H1 (cell line): ENCODE results near the gene SZT2. TPM values are rescaled to one million over a fixed set of nuclear protein-coding genes. Genes with fewer than 3 reads are reported as not detected.

Experiments
- CTCF ChIA-PET: fragments of 300-600 bp; sonication (Branson Sonifier 250); formaldehyde crosslinking; loops from one replicate; lab custom pipeline; 2021; ENCODE audit not compliant: partially characterized antibody; lab: Charles Lee
- POLR2A ChIA-PET: fragments of 300-600 bp; sonication (Branson Sonifier 250); formaldehyde crosslinking; loops from one replicate; lab custom pipeline; 2021; ENCODE audit warnings: inconsistent platforms; ENCODE audit not compliant: partially characterized antibody; lab: Charles Lee
- DNase-seq, 2 experiments: peaks; one replicate each; pipeline versions ENCODE4 v3.0.0 to v3.0.0-alpha.2; 2010 to 2022; ENCODE audit warnings: low spot score in 2 of 2, low read depth in 1 of 2, mixed read lengths in 1 of 2
- FAIRE-seq: peaks from 2 replicates; lab custom pipeline; 2011; peaks lifted over from hg19 to GRCh38; lab: Jason Lieb, UNC
- H2AFZ ChIP-seq: 2 replicates; pipeline ENCODE4 v1.8.1; 2012; ENCODE audit warnings: low read length, inconsistent platforms
- H2AK5ac ChIP-seq: 2 replicates; pipeline ENCODE4 v1.6.1; 2013; ENCODE audit warnings: low read depth, low read length
- H2BK120ac ChIP-seq: replicated peaks from 2 replicates; pipeline ENCODE3; 2013; ENCODE audit warnings: low read depth, low read length, inconsistent platforms
- H2BK12ac ChIP-seq: 2 replicates; pipeline ENCODE4 v1.6.1; 2013; ENCODE audit warnings: low read depth, low read length
- H2BK15ac ChIP-seq: 2 replicates; pipeline ENCODE4 v1.6.1; 2013; ENCODE audit warnings: low read length
- H2BK20ac ChIP-seq: 2 replicates; pipeline ENCODE4 v1.6.1; 2013; ENCODE audit warnings: low read length
- H2BK5ac ChIP-seq: 2 replicates; pipeline ENCODE4 v1.6.1; 2013; ENCODE audit warnings: low read depth, low read length
- H3K14ac ChIP-seq: 2 replicates; pipeline ENCODE4 v1.6.1; 2013; ENCODE audit warnings: inconsistent platforms; ENCODE audit not compliant: insufficient read length
- H3K18ac ChIP-seq: 2 replicates; pipeline ENCODE4 v1.6.1; 2013; ENCODE audit warnings: low read length; ENCODE audit errors: extremely low read depth
- H3K23ac ChIP-seq: 2 replicates; pipeline ENCODE4 v1.6.1; 2013; ENCODE audit warnings: inconsistent platforms; ENCODE audit not compliant: insufficient read length
- H3K23me2 ChIP-seq: 2 replicates; pipeline ENCODE4 v1.6.1; 2013; ENCODE audit warnings: low read depth, low read length
- H3K27ac ChIP-seq: 2 replicates; pipeline ENCODE4 v1.6.1; 2011; ENCODE audit warnings: low read depth, low read length, inconsistent platforms
- H3K27me3 ChIP-seq, 4 experiments: replicated peaks in 1 of 4; 1 replicate in 1 of 4; 2 replicates in 3 of 4; pipeline versions ENCODE4 v1.6.1 to v1.8.1; 2011 to 2013; ENCODE audit warnings: low read length in 3 of 4, mild to moderate bottlenecking in 3 of 4, inconsistent platforms in 2 of 4, mixed read lengths in 2 of 4, moderate library complexity in 1 of 4; ENCODE audit not compliant: control insufficient read depth in 3 of 4, insufficient read depth in 3 of 4; ENCODE audit errors: extremely low read depth in 1 of 4
- H3K36me3 ChIP-seq, 4 experiments: 2 replicates each; pipeline versions ENCODE4 v1.6.1 to v1.8.1; 2011 to 2013; ENCODE audit warnings: mild to moderate bottlenecking in 4 of 4, low read length in 3 of 4, moderate library complexity in 2 of 4, control low read depth in 1 of 4, inconsistent platforms in 1 of 4; ENCODE audit not compliant: insufficient read depth in 4 of 4, control insufficient read depth in 2 of 4
- H3K4ac ChIP-seq: replicated peaks from 2 replicates; pipeline ENCODE3; 2013; ENCODE audit warnings: low read length, low read depth, mixed read lengths, inconsistent platforms; ENCODE audit not compliant: insufficient read length
- H3K4me1 ChIP-seq, 4 experiments: replicated peaks in 1 of 4; 1 replicate in 1 of 4; 2 replicates in 3 of 4; pipeline versions ENCODE4 v1.6.1 to v1.8.1; 2011 to 2013; ENCODE audit warnings: low read length in 3 of 4, inconsistent platforms in 2 of 4, mixed read lengths in 1 of 4; ENCODE audit not compliant: insufficient read depth in 4 of 4, control insufficient read depth in 3 of 4
- H3K4me2 ChIP-seq, 2 experiments: 2 replicates each; pipeline versions ENCODE4 v1.6.1 to v1.8.1; 2011 to 2013; ENCODE audit warnings: low read depth in 2 of 2, low read length in 2 of 2, control low read depth in 1 of 2, inconsistent platforms in 1 of 2, mild to moderate bottlenecking in 1 of 2; ENCODE audit not compliant: insufficient read depth in 1 of 2
- H3K4me3 ChIP-seq, 4 experiments: fragments of 200-600, 300-600 bp in 1 of 4; sonication (generic), shearing (Covaris generic), sonication (Bioruptor Twin) in 1 of 4; 2 replicates each; pipeline versions ENCODE4 v1.5.1 to v1.8.1; 2011 to 2016; ENCODE audit warnings: low read length in 4 of 4, low read depth in 3 of 4, control low read depth in 2 of 4, inconsistent platforms in 2 of 4, mild to moderate bottlenecking in 2 of 4, mixed read lengths in 1 of 4, moderate library complexity in 1 of 4; ENCODE audit not compliant: insufficient read depth in 2 of 4; ENCODE audit errors: extremely low read depth in 1 of 4
- H3K56ac ChIP-seq: replicated peaks from 2 replicates; pipeline ENCODE3; 2013; ENCODE audit warnings: low read depth, mild to moderate bottlenecking, mixed read lengths, low read length, inconsistent platforms; ENCODE audit not compliant: insufficient read length
- H3K79me1 ChIP-seq: 2 replicates; pipeline ENCODE4 v1.6.1; 2013; ENCODE audit warnings: low read depth, low read length, control low read depth
- H3K79me2 ChIP-seq, 2 experiments: 2 replicates each; pipeline versions ENCODE4 v1.6.1 to v1.8.1; 2012 to 2013; ENCODE audit warnings: low read length in 2 of 2, mild to moderate bottlenecking in 2 of 2, inconsistent platforms in 1 of 2; ENCODE audit not compliant: insufficient read depth in 2 of 2, control insufficient read depth in 1 of 2
- H3K9ac ChIP-seq, 4 experiments: replicated peaks in 1 of 4; 1 replicate in 1 of 4; 2 replicates in 3 of 4; pipeline versions ENCODE4 v1.6.1 to v1.8.1; 2011 to 2013; ENCODE audit warnings: low read depth in 3 of 4, low read length in 3 of 4, control low read depth in 2 of 4, mild to moderate bottlenecking in 2 of 4, moderate library complexity in 2 of 4, inconsistent platforms in 1 of 4; ENCODE audit errors: extremely low read depth in 1 of 4
- H3K9me3 ChIP-seq, 2 experiments: 2 replicates each; pipeline versions ENCODE4 v1.6.1 to v1.8.1; 2012 to 2013; ENCODE audit warnings: mild to moderate bottlenecking in 2 of 2, moderate library complexity in 2 of 2, control low read depth in 1 of 2, inconsistent platforms in 1 of 2, low read depth in 1 of 2, low read length in 1 of 2, mixed read lengths in 1 of 2; ENCODE audit not compliant: insufficient read depth in 2 of 2
- H4K20me1 ChIP-seq, 2 experiments: replicated peaks in 1 of 2; 2 replicates each; pipeline versions ENCODE3 to v1.8.1; 2011 to 2013; ENCODE audit warnings: inconsistent platforms in 2 of 2, low read length in 2 of 2, mild to moderate bottlenecking in 1 of 2; ENCODE audit not compliant: insufficient read depth in 2 of 2, control insufficient read depth in 1 of 2
- H4K5ac ChIP-seq: 2 replicates; pipeline ENCODE4 v1.6.1; 2013; ENCODE audit warnings: low read length, low read depth, mixed read lengths, inconsistent platforms; ENCODE audit not compliant: insufficient read length
- H4K8ac ChIP-seq: 2 replicates; pipeline ENCODE4 v1.8.0; 2013; ENCODE audit warnings: mild to moderate bottlenecking, moderate library complexity, low read length, inconsistent platforms; ENCODE audit not compliant: insufficient read depth; ENCODE audit errors: extremely low read depth
- H4K91ac ChIP-seq: replicated peaks from 2 replicates; pipeline ENCODE3; 2013; ENCODE audit warnings: low read length, mixed read lengths, inconsistent platforms; ENCODE audit not compliant: insufficient read length
- ASH2L ChIP-seq: fragments of 200-600, 300-600 bp; sonication (generic); IDR thresholded peaks from one replicate; pipeline ENCODE4 v1.7.1; 2017; ENCODE audit warnings: low read length
- CEBPB ChIP-seq: IDR thresholded peaks from 2 replicates; pipeline ENCODE4 v1.6.1; 2012; ENCODE audit warnings: low read depth, low read length
- EP300 ChIP-seq, 2 experiments: IDR thresholded peaks; 1 replicate in 1 of 2; 2 replicates in 1 of 2; pipeline ENCODE4 v1.6.1; 2011 to 2012; ENCODE audit warnings: low read depth in 2 of 2, low read length in 2 of 2, mild to moderate bottlenecking in 2 of 2, borderline replicate concordance in 1 of 2, inconsistent platforms in 1 of 2, moderate library complexity in 1 of 2
- HDAC6 ChIP-seq: IDR thresholded peaks from one replicate; pipeline ENCODE4 v1.7.1; 2012; ENCODE audit warnings: low read depth, mild to moderate bottlenecking, inconsistent platforms, low read length, moderate library complexity
- POLR2A ChIP-seq, 2 experiments: IDR thresholded peaks; 1 replicate in 1 of 2; 2 replicates in 1 of 2; pipeline ENCODE4 v1.6.1; 2011; ENCODE audit warnings: low read depth in 2 of 2, low read length in 2 of 2, mild to moderate bottlenecking in 2 of 2; ENCODE audit errors: control extremely low read depth in 1 of 2
- RBBP5 ChIP-seq: IDR thresholded peaks from 2 replicates; pipeline ENCODE4 v1.7.1; 2012; ENCODE audit warnings: low read depth, mild to moderate bottlenecking, inconsistent platforms, low read length, moderate library complexity, borderline replicate concordance
- RXRA ChIP-seq: IDR thresholded peaks from 2 replicates; pipeline ENCODE4 v1.6.1; 2011; ENCODE audit warnings: low read depth, mild to moderate bottlenecking, low read length, moderate library complexity; ENCODE audit not compliant: insufficient read depth
- SAP30 ChIP-seq: fragments of 300-600 bp; sonication (generic); IDR thresholded peaks from 2 replicates; pipeline ENCODE4 v1.7.1; 2012; ENCODE audit warnings: low read length, moderate library complexity, mild to moderate bottlenecking, inconsistent platforms; ENCODE audit not compliant: insufficient read depth, insufficient replicate concordance
- SIN3A ChIP-seq, 2 experiments: IDR thresholded peaks in 1 of 2; conservative IDR thresholded peaks in 1 of 2; 2 replicates each; pipeline ENCODE4 v1.6.1; 2011 to 2012; ENCODE audit warnings: low read length in 2 of 2, improper control_type of control experiment in 1 of 2, low read depth in 1 of 2, mild to moderate bottlenecking in 1 of 2
- TAF7 ChIP-seq: optimal IDR thresholded peaks from 2 replicates; pipeline ENCODE3; 2011; ENCODE audit warnings: low read depth, mild to moderate bottlenecking, inconsistent platforms, low read length, moderate library complexity, borderline replicate concordance
- TCF12 ChIP-seq: IDR thresholded peaks from 2 replicates; pipeline ENCODE4 v1.6.1; 2011; ENCODE audit warnings: low read depth, mild to moderate bottlenecking, low read length
- WGBS, 2 experiments: shearing (Covaris generic) in 1 of 2; methylation state at CpG; one replicate each; pipeline versions ENCODE4 v1.1.6 to v1.1.7; 2013 to 2015; ENCODE audit warnings: low lambda C conversion rate in 2 of 2, mixed read lengths in 2 of 2, inconsistent platforms in 1 of 2, low coverage in 1 of 2, missing lambda C conversion rate in 1 of 2; ENCODE audit not compliant: insufficient replicate concordance in 2 of 2, insufficient coverage in 1 of 2, insufficient read length in 1 of 2; ENCODE audit errors: extremely low coverage in 1 of 2, missing lambda C conversion rate in 1 of 2; 5-methylcytosine and 5-hydroxymethylcytosine counted together
- polyA plus RNA-seq, 7 experiments: library from polyadenylated mRNA; depleted of rRNA in 3 of 7; stranded (reverse) in 5 of 7; unstranded in 2 of 7; fragments of >200 nt in 5 of 7; fragments of 200-250 nt in 2 of 7; gene quantifications; 1 replicate in 5 of 7; 2 replicates in 1 of 7; 4 replicates in 1 of 7; pipeline versions ENCODE4 v1.2.1 to v1.2.3, GENCODE V29; 2011 to 2013; ENCODE audit warnings: missing spikeins in 2 of 7, mixed read lengths in 2 of 7
- total RNA-seq: library from RNA; stranded (reverse); fragmentation: NEBNext Ultra II Directional; extraction: Animal tissue kit (Norgen Biotek cat#: 25700); gene quantifications from 2 replicates; pipeline ENCODE4 v1.2.1, GENCODE V29; 2021

Gene SZT2
- total and polyA plus RNA-seq, 2 of the 8 experiments (the other 6 are each of a cell fraction or from before 2014, with no cell fraction given): 4.7 to 12.9 TPM

DNA sequence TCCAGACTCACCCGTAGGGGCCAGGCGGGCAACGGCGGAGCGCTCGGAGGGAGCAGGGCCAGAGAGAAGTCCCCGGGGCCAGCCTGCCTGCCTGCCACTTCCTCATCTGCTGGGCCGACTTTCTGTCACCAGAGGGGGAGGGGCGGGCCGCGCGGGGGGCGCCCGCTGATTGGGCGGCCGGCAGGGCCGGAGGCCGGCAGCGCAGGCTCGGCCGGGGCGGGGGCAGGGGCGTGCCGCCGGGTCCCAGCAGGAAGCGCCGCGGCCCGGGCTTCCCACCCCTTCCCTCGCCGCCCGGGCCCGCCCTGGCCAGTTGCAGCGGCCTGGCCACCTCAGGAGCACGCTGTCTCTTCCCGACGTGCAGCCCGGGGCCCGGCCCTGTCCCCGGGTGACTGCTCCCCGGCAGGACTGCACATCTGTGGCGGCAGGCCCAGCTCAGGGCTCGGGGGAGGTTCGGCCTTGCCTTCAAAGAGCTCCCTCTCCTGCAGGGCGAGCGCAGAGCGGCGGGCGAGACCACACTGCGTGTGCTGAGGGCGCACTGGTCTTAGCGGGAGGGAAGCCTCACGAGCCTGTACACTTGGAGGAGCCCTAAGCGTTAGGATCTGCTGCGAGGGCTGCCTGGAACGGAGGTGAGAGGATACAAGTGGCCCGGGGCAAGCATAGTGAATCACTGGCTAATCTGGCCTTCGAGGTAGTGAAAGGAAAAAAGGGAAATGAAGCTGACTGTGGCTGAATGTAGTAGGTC, 21.6 kb upstream of the SZT2 start, which contains the start of gene ELOVL1:
Gene ELOVL1, minus strand, starts transcription at position 108 of the 742 bp plus-strand sequence. CDS start 2,402 bp downstream, outside the sequence.
- FAIRE-seq: no peak
- Histone ChIP-seq H3K9ac (peak within 1 kb of the TSS; percentile 42 to 71 (median 56); a peak in 6 of 7 replicates), H2BK120ac (no peak within 1 kb of the TSS), H3K27ac (peak within 1 kb of the TSS; percentile 79; the same call in 1 of the 2 replicates), H2BK5ac (peak within 1 kb of the TSS; percentile 94; the same call in 1 of the 2 replicates), H3K23ac (no peak within 1 kb of the TSS), H4K91ac (peak within 1 kb of the TSS; percentile 96), H3K4me3 (peak within 1 kb of the TSS; percentile 33 to 68 (median 58)), H2BK15ac (peak within 1 kb of the TSS; percentile 97), H3K36me3 (peaks cover 1 to 22% (median 9%) of the 10 kb centered on the region in 4 experiments; a peak in 6 of 8 replicates), H3K79me1 (peaks cover 8% of the 10 kb centered on the region), H4K8ac (peak within 1 kb of the TSS; percentile 94), H4K20me1 (peaks cover 0 to 14% of the 10 kb centered on the region in 2 experiments), H2BK20ac (no peak within 1 kb of the TSS), H3K56ac (peak within 1 kb of the TSS; percentile 80), H3K14ac (no peak within 1 kb of the TSS), H3K27me3 (no peaks in the 10 kb centered on the region), H3K18ac (peak within 1 kb of the TSS; percentile 96), H4K5ac (peak within 1 kb of the TSS; percentile 93), H3K23me2 (peaks cover 13% of the 10 kb centered on the region), H2AFZ (0 out of 2 replicates have a peak within 1 kb of the TSS, but pooled peaks have one; percentile 7), H3K4me2 (peak within 1 kb of the TSS; percentile 93 to 96), H3K4ac (peak within 1 kb of the TSS; percentile 99), H2BK12ac (peak within 1 kb of the TSS; percentile 90; the same call in 1 of the 2 replicates), H3K4me1 (peaks cover 4 to 21% (median 13%) of the 10 kb centered on the region in 4 experiments), H3K9me3 (no peaks in the 10 kb centered on the region), H3K79me2 (no peaks in the 10 kb centered on the region; a peak in 1 of 4 replicates), H2AK5ac (peak within 1 kb of the TSS; percentile 94; the same call in 1 of the 2 replicates)
- CTCF ChIA-PET: interaction anchor here (0.8 to 2.8 kb wide), 10 partner anchors 11 to 203 kb away, joined by 3 to 12 read pairs (median 4); partner anchors contain the start of genes MED8 and SZT2
- peak in 1 of 2 experiments; percentile 92 for DNase-seq
- POLR2A ChIA-PET: interaction anchor here (0.8 to 3.9 kb wide), 16 partner anchors 10 to 552 kb away, joined by 3 to 33 read pairs (median 4); partner anchors contain the start of genes CDC20, HYI, MED8 and SZT2
- WGBS, 2 experiments: 5% methylated on average over 27 of the region's 58 CpGs; no CpG with 5 or more reads in 1 of the 2 experiments
- TF ChIP-seq TCF12 (no peak), POLR2A (IDR thresholded peaks at IDR 0.05; ENCODE audit: control extremely low read depth in 1 of 2, low read depth in 2 of 2, low read length in 2 of 2) (peak; percentile 14 to 72), CEBPB (no peak), HDAC6 (no peak), ASH2L (peak; percentile 82), RBBP5 (peak; percentile 58), RXRA (no peak), EP300 (IDR thresholded peaks at IDR 0.05; ENCODE audit: borderline replicate concordance in 1 of 2, low read depth in 2 of 2, low read length in 2 of 2) (no peak), TAF7 (peak; percentile 51), SIN3A (conservative IDR thresholded peaks at IDR 0.05 in 1 of 2, IDR thresholded peaks at IDR 0.05 in 1 of 2; ENCODE audit: low read depth in 1 of 2, low read length in 2 of 2) (peak; percentile 3 to 84; a peak in 2 of 4 replicates), SAP30 (no peak)
